Stimulated activated CD4-positive, alpha-beta T cell treated with anti-CD3 and anti-CD28 coated beads, Interleukin-2, amount 100 ng/mL, for 48 hours (primary cell): ENCODE measurements around the gene FRMD4A.
"Not testable (repeated sequence)": the region's sequence is repeated elsewhere in the genome, so short reads cannot be mapped to it uniquely, and the experiment has no call there.

Experiments
- DNase-seq, 2 donors: peaks; one replicate each; pipeline ENCODE4 v3.0.0-alpha.2; 2020

Gene FRMD4A

GRCh38 chr10:13936826-13937225 lies 393.9 kb downstream of the FRMD4A start:
- DNase-seq, result no peak

DNA sequence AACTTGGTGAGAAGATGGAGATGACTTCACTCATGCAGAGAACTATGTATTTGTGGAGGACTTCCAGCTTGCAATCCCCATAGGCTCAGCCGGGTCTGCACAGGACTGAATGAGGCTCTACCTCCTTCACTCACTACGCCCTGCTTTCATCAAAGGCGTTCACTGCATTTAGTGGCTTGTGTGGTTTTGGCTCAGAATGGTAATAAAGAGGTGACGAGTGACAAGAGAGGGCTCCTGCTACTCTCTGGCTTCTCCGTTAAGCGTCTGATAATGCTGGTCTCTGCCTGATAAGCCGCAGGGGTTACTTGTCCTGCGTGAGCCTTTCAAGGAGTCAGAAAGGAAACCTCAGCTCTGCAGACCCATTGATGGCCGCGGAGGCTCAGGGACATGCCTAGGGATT lies 400.6 kb downstream of the FRMD4A start:
- no peak for DNase-seq

GRCh38 chr10:13928451-13928850 lies 402.3 kb downstream of the FRMD4A start:
- DNase-seq, result no peak

DNA sequence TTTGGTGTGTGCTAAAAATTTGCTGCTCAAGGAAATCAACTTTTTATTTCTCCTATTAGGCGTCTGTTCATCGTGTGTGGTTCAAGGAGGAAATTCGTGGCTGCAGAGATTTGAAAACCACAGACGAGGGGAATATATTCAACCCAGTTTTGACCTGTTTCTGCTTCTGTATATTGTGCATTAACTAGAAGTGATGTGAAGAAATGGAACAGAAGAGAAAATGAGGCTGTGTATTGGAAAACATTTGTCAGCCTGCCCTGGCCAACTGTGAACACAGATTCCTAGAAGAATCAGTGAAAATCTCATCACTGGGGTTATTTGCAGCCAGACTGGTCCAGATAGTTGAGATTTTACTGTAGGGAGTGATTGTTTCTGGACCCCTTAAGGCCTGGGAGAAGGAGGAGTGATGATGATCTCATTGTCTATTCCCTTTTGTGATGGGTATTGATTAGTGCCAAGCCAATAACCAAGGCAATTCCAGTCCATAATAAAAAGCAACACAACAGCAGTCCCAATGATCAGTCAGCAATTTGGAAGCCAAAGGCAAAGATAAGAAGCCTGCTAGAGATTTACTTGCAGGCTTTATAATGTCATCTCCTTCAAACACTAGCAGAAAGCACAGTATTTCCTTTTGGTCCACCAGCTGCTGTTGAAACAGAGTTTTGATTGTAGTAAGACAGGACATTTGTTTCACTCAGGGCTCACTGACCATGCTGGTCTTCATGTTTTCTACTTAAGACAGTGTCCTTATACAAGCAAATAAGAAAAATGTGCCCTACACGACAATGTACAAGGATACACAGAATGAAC lies 404.5 kb downstream of the FRMD4A start:
- DNase-seq, result no peak

DNA sequence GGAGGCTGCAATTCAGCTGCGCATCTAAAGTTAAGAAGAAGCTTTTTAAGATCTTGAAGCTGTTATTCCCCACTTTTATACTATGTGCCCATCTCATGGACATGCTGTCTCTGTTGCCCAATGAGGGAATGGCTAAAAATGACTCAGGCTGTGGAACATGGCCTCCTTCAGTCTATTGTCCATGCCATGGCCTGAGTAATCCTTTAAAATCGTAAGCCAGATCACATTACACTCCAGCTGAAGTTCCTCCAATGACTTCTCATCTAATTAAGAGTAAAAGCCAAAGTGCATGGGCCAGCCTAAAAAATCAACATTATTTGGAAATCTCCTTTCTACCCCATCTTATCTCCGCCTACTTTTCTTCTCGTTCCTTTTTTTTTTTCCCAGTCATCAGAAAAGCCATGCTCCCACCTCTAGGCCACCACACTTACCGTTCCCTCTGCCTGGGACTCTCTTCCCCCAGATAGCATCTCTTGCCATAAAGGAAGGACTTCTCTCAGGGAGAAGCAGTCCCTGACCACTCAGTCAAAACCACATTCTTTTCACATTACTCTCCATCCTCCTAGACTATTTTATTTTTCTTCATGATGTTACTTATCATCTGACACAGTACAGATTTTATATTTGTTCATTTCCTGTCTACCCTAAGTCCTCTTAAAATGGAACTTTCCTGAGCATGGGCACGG lies 406.5 kb downstream of the FRMD4A start:
- DNase-seq, result no peak

- no peak for DNase-seq
Observed at GRCh38 chr10:13922586-13922985, 408.1 kb downstream of the FRMD4A start.

DNA sequence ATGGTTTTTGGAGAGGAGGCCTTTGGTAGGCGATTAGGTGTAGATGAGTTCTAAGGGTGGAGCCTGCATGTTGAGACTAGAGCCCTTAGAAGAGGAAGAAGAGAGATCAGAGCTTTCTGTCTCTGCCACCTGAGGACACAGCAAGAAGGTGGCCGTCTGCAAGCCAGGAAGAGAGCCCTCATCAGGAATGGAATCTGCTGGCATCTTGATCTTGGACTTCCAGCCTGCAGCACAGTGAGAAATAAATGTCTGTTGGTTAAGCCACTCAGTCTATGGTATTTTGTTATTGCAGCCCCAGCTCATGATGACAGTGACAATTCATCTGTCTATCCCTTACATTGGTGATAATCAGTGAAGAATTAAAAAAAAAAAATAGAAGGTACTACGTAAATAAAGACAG lies 408.8 kb downstream of the FRMD4A start:
- DNase-seq, result no peak

- DNase-seq, result not testable (repeated sequence)
Observed at GRCh38 chr10:13921131-13921530, 409.6 kb downstream of the FRMD4A start.

GRCh38 chr10:13920465-13920864 lies 410.3 kb downstream of the FRMD4A start:
- no peak for DNase-seq

GRCh38 chr10:13920031-13920430 lies 410.7 kb downstream of the FRMD4A start:
- DNase-seq, result no peak

DNA sequence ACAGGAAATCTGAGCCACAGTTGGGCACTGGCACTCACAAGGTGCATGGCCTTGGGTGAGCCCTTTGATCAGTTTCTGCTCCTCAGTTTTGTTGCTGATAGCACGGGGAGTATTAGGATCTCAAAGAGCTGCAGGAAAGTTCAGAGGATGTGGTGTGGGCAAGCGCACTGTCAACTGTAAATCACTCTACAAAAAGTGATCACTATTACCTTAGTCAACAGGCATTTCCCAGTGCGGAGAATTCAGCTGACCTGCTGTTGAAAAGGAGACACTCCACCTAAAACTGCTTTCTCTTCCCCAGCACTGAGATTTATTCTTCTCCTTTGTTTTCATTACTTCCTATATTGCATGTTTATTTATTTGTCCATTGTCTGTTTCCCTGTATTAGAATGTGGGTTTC lies 412.9 kb downstream of the FRMD4A start:
- DNase-seq, result no peak

GRCh38 chr10:13916384-13916947 lies 414.3 kb downstream of the FRMD4A start:
- DNase-seq, result no peak

GRCh38 chr10:13915710-13916109 lies 415.0 kb downstream of the FRMD4A start:
- DNase-seq, result no peak

DNA sequence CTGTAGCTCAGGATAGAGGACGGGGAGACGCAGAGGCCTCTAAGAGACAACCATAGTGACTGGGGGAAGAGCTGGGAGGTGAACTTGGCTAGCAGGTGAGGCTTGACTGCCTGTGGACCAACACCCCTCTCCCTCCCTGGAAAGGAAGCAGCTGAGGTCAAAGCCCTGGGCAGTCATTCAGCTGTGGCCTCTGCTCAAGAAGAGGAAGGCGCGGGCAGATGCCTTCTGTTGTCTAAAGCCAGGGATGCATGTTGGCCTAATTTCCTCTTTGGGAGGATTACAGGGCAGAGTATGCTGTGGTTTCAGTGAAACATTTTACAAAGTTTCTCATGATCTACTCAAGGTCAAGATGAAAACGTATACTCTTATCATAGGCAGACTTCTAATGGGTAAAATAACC lies 416.8 kb downstream of the FRMD4A start:
- DNase-seq, result no peak

DNA sequence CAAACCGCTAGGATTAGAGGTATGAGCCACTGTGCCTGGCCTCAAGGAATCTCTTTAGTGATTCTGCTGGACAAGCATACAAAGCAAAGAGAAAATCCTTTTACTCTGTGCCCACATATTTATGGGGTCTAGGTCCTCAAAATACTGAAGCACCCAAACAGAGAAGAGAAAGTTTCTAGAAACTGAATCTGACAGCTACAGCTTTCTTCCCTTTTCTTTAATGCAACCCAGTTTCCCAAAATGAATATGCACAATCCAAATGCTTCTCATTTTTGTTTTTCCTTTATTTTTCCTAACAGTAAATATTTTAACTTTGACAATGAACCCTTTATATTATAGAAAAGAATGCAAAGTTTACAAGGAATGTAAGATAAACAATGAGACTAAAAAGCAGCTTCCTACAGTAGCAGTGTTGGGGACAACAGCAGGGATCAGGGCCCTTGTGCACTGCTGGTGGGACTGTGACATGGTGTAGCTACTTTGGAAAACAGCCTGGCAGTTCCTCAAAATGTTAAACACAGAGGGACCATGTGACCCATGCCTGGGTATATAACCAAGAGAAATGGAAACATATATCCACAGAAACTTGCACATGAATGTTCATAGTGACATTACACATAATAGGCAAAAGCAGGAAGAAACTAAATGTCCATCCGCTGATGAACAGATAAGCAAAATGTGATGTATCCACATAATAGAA lies 418.8 kb downstream of the FRMD4A start:
- DNase-seq, result no peak

- DNase-seq, result no peak
Observed at GRCh38 chr10:13909516-13910258, 421.0 kb downstream of the FRMD4A start.

DNA sequence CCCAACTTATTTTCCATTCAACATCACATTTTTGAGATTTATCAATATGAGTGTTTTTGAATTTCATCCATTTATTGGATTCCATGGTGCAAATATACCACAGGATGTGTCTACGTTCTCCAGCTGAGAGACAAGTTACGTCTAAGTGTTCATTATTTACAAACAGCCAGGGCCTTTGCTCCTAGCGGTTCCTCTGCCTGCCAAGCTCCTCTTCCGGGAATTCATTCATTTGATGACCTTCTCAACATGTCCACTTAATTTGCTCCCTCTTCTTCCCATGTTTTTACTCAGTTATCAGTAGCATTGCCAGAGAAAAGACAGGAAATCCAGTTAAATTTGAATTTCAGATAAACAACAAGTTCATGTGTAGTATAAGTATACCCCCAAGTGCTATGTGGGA lies 422.2 kb downstream of the FRMD4A start:
- no peak for DNase-seq

GRCh38 chr10:13907570-13907969 lies 423.2 kb downstream of the FRMD4A start:
- DNase-seq, result no peak

- DNase-seq, result no peak
Observed at GRCh38 chr10:13905281-13905680, 425.4 kb downstream of the FRMD4A start.

DNA sequence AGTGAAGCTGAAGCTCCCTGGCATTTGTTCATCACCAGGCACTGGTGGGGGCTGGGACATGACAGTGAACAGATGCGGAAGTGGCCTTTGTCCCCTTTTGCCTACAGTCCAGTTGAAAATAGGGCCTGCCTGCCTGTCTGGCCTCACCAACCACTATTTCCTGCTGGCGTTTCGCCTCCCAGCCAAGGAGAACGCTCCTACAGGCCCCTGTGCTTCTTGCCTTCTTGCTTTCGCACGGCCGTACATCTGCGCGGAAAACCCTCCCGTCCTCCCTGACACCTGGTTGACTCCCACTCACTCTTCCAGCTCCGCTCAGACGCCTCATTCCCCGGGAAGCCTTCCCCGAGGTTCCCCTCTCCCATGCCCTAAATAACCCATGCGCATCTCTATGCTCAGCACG lies 426.7 kb downstream of the FRMD4A start:
- DNase-seq, result no peak

DNA sequence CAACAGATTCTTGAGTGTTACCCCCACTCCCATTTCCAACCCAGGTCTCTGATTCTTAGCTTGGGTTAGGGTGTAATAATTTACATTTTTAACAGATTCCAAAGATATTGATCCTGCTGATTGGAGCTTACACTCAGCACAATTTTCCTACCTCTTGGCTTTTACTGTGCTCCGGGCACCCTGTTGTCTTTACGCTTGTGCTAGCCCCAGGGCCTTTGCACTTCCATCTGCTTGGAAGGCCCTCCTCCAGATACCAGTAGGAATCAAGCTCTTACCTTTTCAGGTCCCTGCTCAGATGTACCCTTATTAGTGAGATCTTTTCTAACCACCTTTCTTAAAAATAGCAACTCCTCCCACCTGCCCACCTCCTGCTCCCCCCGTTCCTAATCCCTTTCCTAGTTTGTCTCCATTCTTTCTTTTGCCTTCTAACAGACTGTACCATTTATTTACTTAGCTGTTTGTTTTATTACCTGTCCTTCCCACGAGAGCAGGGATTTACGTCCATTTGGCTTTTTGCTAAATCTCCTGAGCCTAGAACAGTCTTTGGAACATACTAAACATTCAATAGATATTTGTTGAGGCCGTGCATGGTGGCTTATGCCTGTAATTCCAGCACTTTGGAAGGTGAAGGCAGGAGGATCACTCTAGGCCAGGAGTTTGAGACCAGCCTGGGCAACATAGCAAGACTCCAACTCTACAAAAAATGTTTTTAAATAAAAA lies 427.7 kb downstream of the FRMD4A start:
- DNase-seq, result no peak

- DNase-seq, result no peak
Observed at GRCh38 chr10:13899941-13900340, 430.8 kb downstream of the FRMD4A start.
